Measurements from ENCODE around the gene DPM1. TPM values are rescaled to one million over a fixed set of nuclear protein-coding genes. Genes with fewer than 3 reads are reported as not detected.

Gene DPM1
- total RNA-seq, 6 experiments from 2014 or later = 51.8 to 59.9 (median 57.4) TPM

DNA sequence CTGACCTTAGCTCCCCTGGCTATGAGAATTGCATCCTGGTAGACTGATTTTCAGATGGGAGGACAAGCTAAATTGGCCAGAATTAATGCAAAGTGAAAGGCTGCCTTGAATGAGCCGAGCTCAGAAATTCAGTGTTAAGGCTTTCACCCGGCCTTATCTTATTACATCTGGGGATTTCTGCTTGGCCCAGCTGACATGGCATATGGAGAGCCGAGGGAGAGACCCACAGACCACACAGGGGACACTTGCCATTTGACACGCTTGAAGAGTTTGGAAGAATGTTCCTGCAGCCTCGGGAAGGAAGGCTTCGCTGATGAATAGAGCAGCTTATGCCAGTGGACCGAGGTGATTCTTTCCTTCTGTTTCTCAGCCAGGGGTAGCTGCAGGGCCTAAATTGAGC lies 9.3 kb upstream of the DPM1 start:
- H3K36me3 Mint-ChIP-seq (ENCODE audit: low read depth) = no peaks in the 10 kb centered on the region
- TF ChIP-seq, protein P1, sequence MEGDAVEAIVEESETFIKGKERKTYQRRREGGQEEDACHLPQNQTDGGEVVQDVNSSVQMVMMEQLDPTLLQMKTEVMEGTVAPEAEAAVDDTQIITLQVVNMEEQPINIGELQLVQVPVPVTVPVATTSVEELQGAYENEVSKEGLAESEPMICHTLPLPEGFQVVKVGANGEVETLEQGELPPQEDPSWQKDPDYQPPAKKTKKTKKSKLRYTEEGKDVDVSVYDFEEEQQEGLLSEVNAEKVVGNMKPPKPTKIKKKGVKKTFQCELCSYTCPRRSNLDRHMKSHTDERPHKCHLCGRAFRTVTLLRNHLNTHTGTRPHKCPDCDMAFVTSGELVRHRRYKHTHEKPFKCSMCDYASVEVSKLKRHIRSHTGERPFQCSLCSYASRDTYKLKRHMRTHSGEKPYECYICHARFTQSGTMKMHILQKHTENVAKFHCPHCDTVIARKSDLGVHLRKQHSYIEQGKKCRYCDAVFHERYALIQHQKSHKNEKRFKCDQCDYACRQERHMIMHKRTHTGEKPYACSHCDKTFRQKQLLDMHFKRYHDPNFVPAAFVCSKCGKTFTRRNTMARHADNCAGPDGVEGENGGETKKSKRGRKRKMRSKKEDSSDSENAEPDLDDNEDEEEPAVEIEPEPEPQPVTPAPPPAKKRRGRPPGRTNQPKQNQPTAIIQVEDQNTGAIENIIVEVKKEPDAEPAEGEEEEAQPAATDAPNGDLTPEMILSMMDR (IDR thresholded peaks at IDR 0.05) = no peak
- DNase-seq = no peak
- H3K27ac Mint-ChIP-seq = no peak overlapping the region
- no peaks in the 10 kb centered on the region for H3K9me3 Mint-ChIP-seq
- H3K27me3 Mint-ChIP-seq (ENCODE audit: insufficient read depth) = peaks cover 21% of the 10 kb centered on the region
- peaks cover 13% of the 10 kb centered on the region; the same call in 1 of the 2 replicates for H3K4me1 Mint-ChIP-seq (ENCODE audit: low read depth)
- no peak overlapping the region for H3K4me3 Mint-ChIP-seq

DNA sequence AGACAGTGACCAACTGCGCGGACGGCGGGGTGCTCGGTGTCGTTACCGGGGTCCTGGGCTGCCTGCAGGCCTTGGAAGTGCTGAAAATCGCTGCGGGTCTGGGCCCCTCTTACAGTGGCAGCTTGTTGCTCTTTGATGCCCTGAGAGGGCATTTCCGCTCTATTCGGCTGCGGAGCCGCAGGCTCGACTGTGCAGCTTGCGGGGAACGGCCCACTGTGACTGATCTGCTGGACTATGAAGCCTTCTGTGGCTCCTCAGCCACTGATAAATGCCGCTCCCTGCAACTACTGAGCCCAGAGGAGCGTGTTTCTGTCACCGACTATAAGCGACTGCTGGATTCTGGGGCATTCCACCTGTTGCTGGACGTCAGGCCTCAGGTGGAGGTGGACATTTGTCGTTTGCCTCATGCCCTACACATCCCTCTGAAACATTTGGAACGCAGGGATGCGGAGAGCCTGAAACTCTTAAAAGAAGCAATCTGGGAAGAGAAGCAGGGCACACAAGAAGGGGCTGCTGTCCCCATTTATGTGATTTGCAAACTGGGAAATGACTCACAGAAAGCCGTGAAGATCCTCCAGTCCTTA lies 1.3 kb upstream of the DPM1 start:
- Mint-ChIP-seq H3K4me1 (ENCODE audit: low read depth) (peaks cover 46% of the 10 kb centered on the region), H3K4me3 (peak overlapping the region; percentile 98), H3K27me3 (ENCODE audit: insufficient read depth) (no peaks in the 10 kb centered on the region; the same call in 1 of the 2 replicates), H3K36me3 (ENCODE audit: low read depth) (peaks cover 35% of the 10 kb centered on the region), H3K9me3 (no peaks in the 10 kb centered on the region), H3K27ac (peak overlapping the region; percentile 100)
- no peak for DNase-seq
- TF ChIP-seq, protein P1 (IDR thresholded peaks at IDR 0.05) = no peak

DNA sequence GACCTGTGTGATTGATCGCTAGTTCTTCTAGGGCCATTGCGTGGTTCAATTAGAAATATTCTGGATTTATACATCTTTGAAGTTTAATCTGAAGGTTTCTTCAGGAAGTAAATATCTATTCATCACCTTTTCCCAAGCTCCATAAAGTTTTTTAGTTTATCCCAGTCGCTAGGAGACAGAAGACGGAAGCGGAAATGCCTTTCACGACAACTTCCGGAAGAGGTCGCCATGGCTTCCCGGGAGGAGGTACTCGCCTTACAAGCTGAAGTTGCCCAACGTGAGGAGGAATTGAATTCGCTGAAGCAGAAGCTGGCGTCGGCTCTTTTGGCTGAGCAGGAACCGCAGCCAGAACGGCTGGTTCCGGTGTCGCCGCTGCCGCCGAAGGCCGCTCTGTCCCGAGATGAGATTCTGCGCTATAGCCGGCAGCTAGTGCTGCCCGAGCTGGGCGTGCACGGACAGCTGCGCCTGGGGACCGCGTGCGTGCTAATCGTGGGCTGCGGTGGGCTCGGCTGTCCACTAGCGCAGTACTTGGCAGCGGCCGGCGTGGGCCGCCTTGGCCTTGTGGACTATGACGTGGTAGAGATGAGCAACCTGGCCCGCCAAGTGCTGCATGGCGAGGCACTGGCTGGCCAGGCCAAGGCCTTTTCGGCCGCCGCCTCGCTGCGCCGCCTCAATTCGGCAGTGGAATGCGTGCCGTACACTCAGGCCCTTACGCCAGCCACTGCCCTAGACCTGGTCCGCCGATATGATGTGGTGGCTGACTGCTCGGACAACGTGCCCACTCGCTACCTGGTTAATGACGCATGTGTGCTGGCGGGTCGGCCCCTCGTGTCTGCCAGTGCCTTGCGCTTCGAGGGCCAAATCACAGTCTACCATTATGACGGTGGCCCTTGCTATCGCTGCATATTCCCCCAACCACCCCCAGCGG lies 547 bp upstream of the DPM1 start, which contains the start of gene MOCS3:
Gene MOCS3 (plus strand): TSS at position 204 of the 928 bp plus-strand sequence. CDS start 25 bp downstream, at position 229.
- TF ChIP-seq, protein P1 (IDR thresholded peaks at IDR 0.05) = peak; percentile 36; the same call in 1 of the 2 replicates
- Mint-ChIP-seq H3K9me3 (no peaks in the 10 kb centered on the region), H3K27me3 (ENCODE audit: insufficient read depth) (no peaks in the 10 kb centered on the region; the same call in 1 of the 2 replicates), H3K27ac (peak within 1 kb of the TSS; percentile 100), H3K4me3 (peak within 1 kb of the TSS; percentile 98), H3K4me1 (ENCODE audit: low read depth) (peaks cover 46% of the 10 kb centered on the region), H3K36me3 (ENCODE audit: low read depth) (peaks cover 35% of the 10 kb centered on the region)
- peak; percentile 88 for DNase-seq

DNA sequence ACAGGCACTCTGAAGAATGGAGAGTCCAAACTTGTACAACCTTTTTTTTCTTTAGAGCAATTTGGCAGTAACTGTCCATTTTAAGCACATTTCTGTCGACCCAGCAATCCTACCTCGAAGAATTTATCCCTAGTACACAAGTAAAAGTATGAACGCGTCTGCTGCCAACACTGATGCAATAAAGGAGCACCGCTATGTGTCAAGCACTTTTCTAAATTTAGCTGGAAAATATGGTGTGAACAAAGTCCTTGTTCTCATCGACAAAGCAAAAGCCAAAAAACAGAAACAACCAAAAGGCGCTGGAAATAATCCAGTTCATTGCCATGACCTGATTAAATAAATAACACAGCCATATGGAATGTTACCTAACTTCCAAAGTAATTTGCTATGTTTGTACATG lies 1.1 kb downstream of the DPM1 start:
- no peaks in the 10 kb centered on the region; the same call in 1 of the 2 replicates for H3K27me3 Mint-ChIP-seq (ENCODE audit: insufficient read depth)
- peak overlapping the region; percentile 100 for H3K27ac Mint-ChIP-seq
- no peak for DNase-seq
- H3K4me1 Mint-ChIP-seq (ENCODE audit: low read depth) = peaks cover 50% of the 10 kb centered on the region
- TF ChIP-seq, protein P1 (IDR thresholded peaks at IDR 0.05) = no peak
- H3K36me3 Mint-ChIP-seq (ENCODE audit: low read depth) = peaks cover 41% of the 10 kb centered on the region
- no peaks in the 10 kb centered on the region for H3K9me3 Mint-ChIP-seq
- peak overlapping the region; percentile 98 for H3K4me3 Mint-ChIP-seq

DNA sequence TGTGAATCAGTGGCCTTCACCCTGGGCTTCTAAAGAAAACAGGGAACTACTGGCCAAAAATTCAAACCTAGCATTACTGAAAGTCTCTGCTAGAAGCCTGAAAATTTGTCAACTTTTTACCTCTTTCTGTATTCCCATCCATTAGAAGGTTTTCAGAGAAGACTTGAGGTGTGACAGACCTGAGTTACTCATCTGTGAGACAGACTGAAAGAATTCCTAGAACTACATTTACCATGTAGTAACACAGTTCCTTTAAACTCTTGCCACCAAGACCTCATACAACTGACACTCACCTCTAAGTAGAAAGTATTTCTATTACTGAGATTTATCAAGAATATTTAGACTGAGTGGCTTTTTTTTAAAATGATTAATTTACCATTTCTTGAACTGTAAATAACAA lies 4.5 kb downstream of the DPM1 start:
- Mint-ChIP-seq H3K36me3 (ENCODE audit: low read depth) (peaks cover 44% of the 10 kb centered on the region), H3K27me3 (ENCODE audit: insufficient read depth) (peaks cover 2% of the 10 kb centered on the region), H3K27ac (no peak overlapping the region), H3K4me3 (no peak overlapping the region), H3K9me3 (no peaks in the 10 kb centered on the region), H3K4me1 (ENCODE audit: low read depth) (peaks cover 41% of the 10 kb centered on the region)
- DNase-seq = no peak
- TF ChIP-seq, protein P1 (IDR thresholded peaks at IDR 0.05) = no peak
